NCI-H345 (cell line): ENCODE data around the gene NOTCH1.

Experiments used
- DNase-seq: peaks from one replicate; lab custom pipeline; 2025; lab: John Stamatoyannopoulos, UW

Gene NOTCH1

GRCh38 chr9:136465500-136466154, 80.2 kb downstream of the NOTCH1 start:
- DNase-seq: no peak

- DNase-seq: no peak
Observed at GRCh38 chr9:136464241-136464640, 81.6 kb downstream of the NOTCH1 start.

GRCh38 chr9:136463578-136463977, 82.3 kb downstream of the NOTCH1 start:
- DNase-seq: no peak

- no peak for DNase-seq
Observed at GRCh38 chr9:136462664-136463063, 83.2 kb downstream of the NOTCH1 start.

GRCh38 chr9:136460772-136461325, 85.0 kb downstream of the NOTCH1 start:
- DNase-seq: no peak

- DNase-seq: no peak
Observed at GRCh38 chr9:136459425-136459824, 86.4 kb downstream of the NOTCH1 start.

- DNase-seq: no peak
Observed at GRCh38 chr9:136457326-136457725, 88.5 kb downstream of the NOTCH1 start.

- no peak for DNase-seq
Observed at GRCh38 chr9:136456258-136456657, 89.6 kb downstream of the NOTCH1 start.

GRCh38 chr9:136455043-136456002, 90.5 kb downstream of the NOTCH1 start:
- DNase-seq: no peak

- no peak for DNase-seq
Observed at GRCh38 chr9:136454026-136454796, 91.6 kb downstream of the NOTCH1 start.

- DNase-seq: no peak
Observed at GRCh38 chr9:136453326-136453725, 92.5 kb downstream of the NOTCH1 start.

GRCh38 chr9:136451221-136451877, 94.5 kb downstream of the NOTCH1 start:
- no peak for DNase-seq

GRCh38 chr9:136448655-136449054, 97.2 kb downstream of the NOTCH1 start:
- DNase-seq: no peak

- DNase-seq: no peak
Observed at GRCh38 chr9:136447173-136447778, 98.6 kb downstream of the NOTCH1 start.

GRCh38 chr9:136445799-136446198, 100.0 kb downstream of the NOTCH1 start:
- no peak for DNase-seq
